H1 (cell line): Measurements from ENCODE around the gene SPTBN1.

Experiments used
- CHD1 ChIP-seq: IDR thresholded peaks from 2 replicates; pipeline ENCODE4 v1.6.1; 2012; ENCODE audit warnings: low read depth, low read length, improper control_type of control experiment
- EP300 ChIP-seq, 2 experiments: IDR thresholded peaks; 1 replicate in 1 of 2; 2 replicates in 1 of 2; pipeline ENCODE4 v1.6.1; 2011 to 2012; ENCODE audit warnings: low read depth in 2 of 2, low read length in 2 of 2, mild to moderate bottlenecking in 2 of 2, borderline replicate concordance in 1 of 2, inconsistent platforms in 1 of 2, moderate library complexity in 1 of 2
- GTF2F1 ChIP-seq: IDR thresholded peaks from 2 replicates; pipeline ENCODE4 v1.6.1; 2012; ENCODE audit warnings: low read depth, low read length, improper control_type of control experiment, borderline replicate concordance
- HDAC2 ChIP-seq, 2 experiments: fragments of 300-600 bp in 1 of 2; sonication (generic) in 1 of 2; IDR thresholded peaks; 2 replicates each; pipeline ENCODE4 v1.6.1; 2011 to 2012; ENCODE audit warnings: low read depth in 2 of 2, low read length in 2 of 2, mild to moderate bottlenecking in 2 of 2, moderate library complexity in 2 of 2, borderline replicate concordance in 1 of 2, inconsistent platforms in 1 of 2
- HDAC6 ChIP-seq: IDR thresholded peaks from one replicate; pipeline ENCODE4 v1.7.1; 2012; ENCODE audit warnings: low read depth, mild to moderate bottlenecking, inconsistent platforms, low read length, moderate library complexity
- MAFK ChIP-seq: IDR thresholded peaks from 2 replicates; pipeline ENCODE4 v1.6.1; 2012; ENCODE audit warnings: low read depth, mild to moderate bottlenecking, improper control_type of control experiment, low read length
- POLR2A ChIP-seq, 2 experiments: IDR thresholded peaks; 1 replicate in 1 of 2; 2 replicates in 1 of 2; pipeline ENCODE4 v1.6.1; 2011; ENCODE audit warnings: low read depth in 2 of 2, low read length in 2 of 2, mild to moderate bottlenecking in 2 of 2; ENCODE audit errors: control extremely low read depth in 1 of 2
- POLR2AphosphoS5 ChIP-seq: IDR thresholded peaks from 2 replicates; pipeline ENCODE4 v1.6.1; 2011; ENCODE audit warnings: low read depth, low read length
- RFX5 ChIP-seq: IDR thresholded peaks from 2 replicates; pipeline ENCODE4 v1.6.1; 2011; ENCODE audit warnings: low read depth, low read length, improper control_type of control experiment, borderline replicate concordance
- SP1 ChIP-seq: IDR thresholded peaks from 2 replicates; pipeline ENCODE4 v1.6.1; 2011; ENCODE audit warnings: low read depth, low read length
- YY1 ChIP-seq: IDR thresholded peaks from 2 replicates; pipeline ENCODE4 v1.6.1; 2011; ENCODE audit warnings: low read depth, mild to moderate bottlenecking, low read length
- TF ChIP-seq, protein P1 (sequence below), 3 experiments: IDR thresholded peaks; 1 replicate in 2 of 3; 2 replicates in 1 of 3; pipeline versions ENCODE4 v1.5.1 to v1.6.1; 2011; ENCODE audit warnings: low read length in 3 of 3, mild to moderate bottlenecking in 3 of 3, inconsistent platforms in 2 of 3, low read depth in 1 of 3, moderate library complexity in 1 of 3; ENCODE audit not compliant: insufficient read depth in 1 of 3; ENCODE audit errors: control extremely low read depth in 1 of 3
- TF ChIP-seq, protein P2 (sequence below): IDR thresholded peaks from 2 replicates; pipeline ENCODE4 v1.6.1; 2011; ENCODE audit warnings: low read depth, mild to moderate bottlenecking, low read length; ENCODE audit not compliant: insufficient read depth

- TF ChIP-seq, protein P1, sequence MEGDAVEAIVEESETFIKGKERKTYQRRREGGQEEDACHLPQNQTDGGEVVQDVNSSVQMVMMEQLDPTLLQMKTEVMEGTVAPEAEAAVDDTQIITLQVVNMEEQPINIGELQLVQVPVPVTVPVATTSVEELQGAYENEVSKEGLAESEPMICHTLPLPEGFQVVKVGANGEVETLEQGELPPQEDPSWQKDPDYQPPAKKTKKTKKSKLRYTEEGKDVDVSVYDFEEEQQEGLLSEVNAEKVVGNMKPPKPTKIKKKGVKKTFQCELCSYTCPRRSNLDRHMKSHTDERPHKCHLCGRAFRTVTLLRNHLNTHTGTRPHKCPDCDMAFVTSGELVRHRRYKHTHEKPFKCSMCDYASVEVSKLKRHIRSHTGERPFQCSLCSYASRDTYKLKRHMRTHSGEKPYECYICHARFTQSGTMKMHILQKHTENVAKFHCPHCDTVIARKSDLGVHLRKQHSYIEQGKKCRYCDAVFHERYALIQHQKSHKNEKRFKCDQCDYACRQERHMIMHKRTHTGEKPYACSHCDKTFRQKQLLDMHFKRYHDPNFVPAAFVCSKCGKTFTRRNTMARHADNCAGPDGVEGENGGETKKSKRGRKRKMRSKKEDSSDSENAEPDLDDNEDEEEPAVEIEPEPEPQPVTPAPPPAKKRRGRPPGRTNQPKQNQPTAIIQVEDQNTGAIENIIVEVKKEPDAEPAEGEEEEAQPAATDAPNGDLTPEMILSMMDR (IDR thresholded peaks at IDR 0.05; ENCODE audit: control extremely low read depth in 1 of 3, insufficient read depth in 1 of 3, low read depth in 1 of 3, low read length in 3 of 3) = peak in 2 of 3 experiments; percentile 18 to 28; a peak in 2 of 4 replicates
- TF ChIP-seq RFX5 (no peak), YY1 (no peak), EP300 (IDR thresholded peaks at IDR 0.05; ENCODE audit: borderline replicate concordance in 1 of 2, low read depth in 2 of 2, low read length in 2 of 2) (no peak), HDAC6 (no peak), MAFK (no peak), CHD1 (no peak), HDAC2 (IDR thresholded peaks at IDR 0.05; ENCODE audit: borderline replicate concordance in 1 of 2, low read depth in 2 of 2, low read length in 2 of 2) (peak in 1 of 2 experiments; percentile 67; a peak in 1 of 4 replicates), POLR2A (IDR thresholded peaks at IDR 0.05; ENCODE audit: control extremely low read depth in 1 of 2, low read depth in 2 of 2, low read length in 2 of 2) (no peak), GTF2F1 (no peak), SP1 (no peak), POLR2AphosphoS5 (no peak)
- TF ChIP-seq, protein P2, sequence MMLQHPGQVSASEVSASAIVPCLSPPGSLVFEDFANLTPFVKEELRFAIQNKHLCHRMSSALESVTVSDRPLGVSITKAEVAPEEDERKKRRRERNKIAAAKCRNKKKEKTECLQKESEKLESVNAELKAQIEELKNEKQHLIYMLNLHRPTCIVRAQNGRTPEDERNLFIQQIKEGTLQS = no peak
These were observed 252.6 kb downstream of the SPTBN1 start for GRCh38 chr2:54708584-54709335.
